Kidney capillary endothelial cell (primary cell): ENCODE results near the gene TARS1.

Source experiments
- DNase-seq: peaks from one replicate; pipeline ENCODE4 v3.0.0-alpha.2; 2018; ENCODE audit warnings: low spot score

TARS1 gene

DNA sequence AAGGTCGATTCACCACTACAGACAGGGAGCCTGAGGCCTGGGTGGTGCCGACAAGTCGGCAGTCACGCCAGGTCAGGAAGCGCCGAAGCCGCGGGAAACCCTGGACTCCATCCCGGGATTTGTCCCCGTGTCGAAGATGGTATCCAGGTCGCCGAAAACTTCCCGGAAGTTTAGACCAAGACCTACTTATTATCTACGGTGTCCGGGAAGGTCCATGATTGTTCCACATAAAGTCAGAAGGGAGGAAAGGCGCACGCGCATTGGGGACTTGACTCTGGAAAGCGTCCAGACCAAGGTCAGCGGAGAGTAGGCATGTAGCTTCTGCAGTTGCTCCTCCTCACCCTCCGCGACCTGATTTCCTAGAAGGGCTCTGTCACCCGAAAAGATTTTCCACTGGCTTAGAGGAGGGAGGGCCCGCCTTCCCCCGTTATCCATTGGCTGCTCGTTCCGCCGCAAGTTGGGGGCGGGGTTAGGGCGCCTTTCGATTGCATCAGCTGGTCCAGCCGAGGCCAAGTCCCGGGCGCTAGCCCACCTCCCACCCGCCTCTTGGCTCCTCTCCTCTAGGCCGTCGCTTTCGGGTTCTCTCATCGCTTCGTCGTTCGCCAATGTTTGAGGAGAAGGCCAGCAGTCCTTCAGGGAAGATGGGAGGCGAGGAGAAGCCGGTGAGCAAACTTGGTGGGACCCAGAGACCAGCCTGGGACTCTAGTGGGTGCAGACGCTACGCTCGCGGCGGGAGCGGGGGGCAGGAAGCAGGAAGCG, at the start of gene TARS1:
TARS1 (plus strand) TSS at position 484 of the 759 bp plus-strand sequence; CDS start at position 606, 122 bp downstream.
- peak; percentile 100 for DNase-seq

DNA sequence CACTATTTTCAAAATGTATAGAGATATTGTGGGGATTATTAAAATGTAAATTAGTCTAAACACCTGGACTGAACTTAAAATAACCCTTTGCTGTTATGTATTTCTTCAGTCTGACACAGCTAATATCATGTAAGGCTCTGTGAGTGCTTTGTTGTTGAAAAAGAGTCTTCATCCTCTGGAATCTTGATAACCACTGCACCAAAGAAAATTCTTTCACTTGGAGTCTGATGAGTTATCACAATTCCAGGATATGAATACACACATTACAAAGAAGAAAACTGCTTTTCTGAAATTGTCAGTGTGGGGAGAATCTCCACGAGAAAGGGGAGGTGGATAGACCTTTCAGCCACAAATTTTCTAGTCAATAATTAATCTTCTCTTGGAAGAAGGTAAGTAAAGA, 42.3 kb upstream of the TARS1 start:
- peak; percentile 44 for DNase-seq

DNA sequence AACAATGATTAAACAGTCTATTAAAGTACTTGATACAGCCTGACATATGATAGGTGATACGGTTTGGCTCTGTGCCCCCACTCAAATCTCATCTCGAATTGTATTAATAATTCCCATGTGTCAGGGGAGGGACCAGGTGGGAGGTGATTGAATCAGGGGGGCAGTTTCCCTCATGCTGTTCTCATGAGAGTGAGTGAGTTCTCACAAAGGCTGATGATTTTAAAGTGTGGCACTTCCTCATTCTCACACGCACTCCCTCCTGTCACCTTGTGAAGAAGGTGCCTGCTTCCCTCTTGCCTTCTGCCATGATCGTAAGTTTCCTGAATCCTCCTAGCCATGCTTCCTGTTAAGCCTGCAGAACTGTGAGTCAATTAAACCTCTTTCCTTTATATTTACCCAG, 40.1 kb upstream of the TARS1 start:
- peak; percentile 38 for DNase-seq

DNA sequence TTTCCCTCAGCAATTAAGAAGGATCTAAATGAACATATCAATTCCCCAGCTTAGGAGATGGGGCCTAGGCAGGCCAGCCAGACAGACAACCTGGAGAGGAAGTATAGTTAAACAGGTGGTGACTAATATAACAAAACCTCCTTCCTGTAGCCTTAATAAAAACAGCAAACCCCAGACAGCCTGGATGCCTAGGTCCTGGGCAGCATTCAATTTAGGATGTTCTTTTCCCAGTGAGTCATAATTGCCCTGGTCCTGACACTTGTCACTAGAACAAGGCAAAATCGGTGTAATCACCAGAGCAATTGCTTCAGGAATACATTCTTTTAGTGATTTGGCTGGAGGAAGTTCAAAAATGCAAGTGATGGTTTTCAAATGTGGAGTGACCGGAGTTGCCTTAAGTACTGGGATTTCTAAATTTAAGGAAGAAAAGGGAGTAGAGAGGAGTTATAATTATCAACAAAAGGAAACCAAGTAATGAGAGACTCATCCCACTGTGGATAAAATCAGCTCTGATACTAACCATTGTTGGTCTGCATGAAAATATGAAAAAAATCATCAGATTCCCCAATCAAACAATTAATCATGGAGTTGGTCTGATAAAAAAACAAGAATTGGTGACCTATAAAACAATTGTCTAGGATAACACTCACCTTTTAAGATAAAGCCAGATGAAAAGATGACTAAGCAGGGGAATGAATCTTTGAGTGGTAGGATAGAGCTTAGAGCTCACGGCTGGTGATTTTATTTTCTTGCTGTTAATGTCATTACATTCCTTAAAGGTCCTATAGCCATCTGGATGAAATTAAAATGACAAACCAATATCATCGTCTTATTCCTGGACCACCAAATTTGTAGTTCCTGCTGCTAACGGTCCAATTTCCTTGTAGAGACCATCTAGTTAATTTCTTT, 39.0 kb upstream of the TARS1 start:
- peak; percentile 87 for DNase-seq

DNA sequence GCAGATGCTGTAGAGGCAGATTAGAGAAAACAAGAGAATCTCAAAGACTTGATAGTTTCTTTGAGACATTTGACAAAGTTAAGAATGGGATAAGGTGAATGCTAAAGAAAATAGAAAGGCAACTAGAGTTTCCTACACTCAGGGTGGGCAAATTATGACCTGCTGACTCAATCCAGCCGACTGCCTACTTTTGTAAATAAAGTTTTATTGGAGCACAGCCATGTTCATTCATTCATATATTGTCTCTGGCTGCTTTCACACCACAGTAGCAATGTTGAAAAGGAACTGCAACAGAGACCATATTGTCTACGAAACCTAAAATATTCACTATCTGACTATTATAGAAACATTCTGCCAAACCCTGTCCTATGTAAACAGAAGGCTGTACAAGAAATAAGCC, 37.6 kb upstream of the TARS1 start:
- DNase-seq, result no peak

DNA sequence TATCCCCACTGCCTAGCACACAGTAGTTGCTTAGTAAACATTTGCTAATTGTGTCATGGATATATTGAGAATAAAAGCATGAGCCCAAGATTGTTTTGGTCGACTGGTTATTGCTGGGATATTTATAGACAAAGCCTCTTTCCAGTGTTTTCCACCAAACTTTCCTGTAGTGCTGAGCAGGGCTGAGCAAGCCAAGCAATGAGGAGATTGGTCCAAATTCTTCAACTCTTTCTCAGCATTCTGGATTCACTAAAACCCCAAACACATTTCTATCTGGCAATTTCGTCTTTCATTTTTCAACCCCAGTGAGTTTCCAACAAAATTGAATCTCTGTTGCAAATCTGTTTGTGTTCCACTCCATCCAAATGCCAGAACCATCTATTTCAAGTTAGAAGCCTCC, 31.9 kb upstream of the TARS1 start:
- no peak for DNase-seq

DNA sequence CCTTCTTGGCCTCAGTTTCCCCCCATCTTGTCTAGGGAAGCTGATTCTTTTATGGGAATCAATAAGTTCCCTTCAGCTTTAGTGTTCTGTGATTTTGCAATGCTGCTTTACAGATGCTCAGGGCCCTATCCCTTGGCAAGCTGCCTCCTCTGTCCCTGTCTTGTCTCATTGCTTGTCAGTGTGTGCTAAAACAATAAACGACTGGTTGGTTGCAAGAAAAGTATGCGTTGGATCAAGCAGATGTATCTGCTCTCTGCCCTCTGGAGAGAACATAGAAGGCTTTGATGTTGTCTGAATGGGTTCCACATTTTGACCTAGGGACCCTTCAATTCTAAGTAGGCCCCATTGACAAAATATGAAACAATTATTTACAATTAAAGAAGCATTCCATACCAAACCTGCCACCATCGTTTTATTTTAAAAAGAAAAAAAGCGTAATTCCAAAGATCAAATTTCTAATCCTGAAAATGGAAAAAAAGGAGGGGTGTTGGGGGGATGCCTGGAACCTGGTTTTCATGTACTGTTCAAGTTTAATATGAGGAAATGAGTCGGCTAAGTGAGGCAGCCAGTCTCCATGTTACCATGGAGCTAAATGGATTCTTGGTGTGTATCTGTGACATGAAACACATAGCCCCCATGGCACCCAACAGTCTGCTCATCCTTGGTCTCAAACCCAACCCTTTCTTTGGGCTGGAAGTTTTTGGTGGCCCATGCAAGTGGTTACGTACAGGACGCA, 31.2 kb upstream of the TARS1 start:
- DNase-seq, result peak; percentile 26

DNA sequence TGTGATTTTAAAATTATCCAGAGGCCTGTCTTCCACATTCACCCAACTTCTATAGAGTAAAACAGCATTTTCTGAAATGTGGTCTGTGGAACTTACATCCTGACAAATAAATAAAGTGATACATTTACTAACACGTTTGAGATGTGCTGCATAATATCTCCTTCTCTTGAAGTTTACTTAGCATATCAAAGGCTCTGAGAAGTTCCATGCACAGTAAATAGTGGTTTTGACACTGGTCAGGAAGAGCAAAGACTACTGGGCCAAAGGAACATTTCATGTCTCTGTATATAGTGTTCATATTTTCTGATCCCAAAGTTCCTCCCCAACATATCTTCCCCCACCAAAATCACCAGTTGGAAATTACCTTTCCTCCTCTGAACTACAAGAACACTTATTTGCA, 30.5 kb upstream of the TARS1 start:
- DNase-seq, result no peak

DNA sequence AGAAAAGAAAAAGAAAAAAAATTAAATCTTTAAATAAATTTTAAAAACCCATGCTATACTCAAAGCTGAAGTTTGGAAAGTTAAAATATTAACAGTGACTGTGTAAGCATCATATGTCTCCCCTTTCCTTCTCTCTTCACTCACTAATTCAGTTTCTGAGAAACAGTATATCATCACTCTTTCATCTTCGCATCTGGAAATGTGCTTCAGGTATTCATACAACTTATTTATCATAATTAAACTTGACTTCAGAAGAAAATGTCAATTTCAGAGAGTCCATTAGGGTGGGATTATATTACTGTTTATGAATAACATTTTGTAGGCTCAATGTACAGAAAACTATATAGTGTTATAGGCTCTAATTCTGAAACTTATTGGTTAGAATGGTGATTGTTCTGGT, 29.3 kb upstream of the TARS1 start:
- DNase-seq, result no peak

DNA sequence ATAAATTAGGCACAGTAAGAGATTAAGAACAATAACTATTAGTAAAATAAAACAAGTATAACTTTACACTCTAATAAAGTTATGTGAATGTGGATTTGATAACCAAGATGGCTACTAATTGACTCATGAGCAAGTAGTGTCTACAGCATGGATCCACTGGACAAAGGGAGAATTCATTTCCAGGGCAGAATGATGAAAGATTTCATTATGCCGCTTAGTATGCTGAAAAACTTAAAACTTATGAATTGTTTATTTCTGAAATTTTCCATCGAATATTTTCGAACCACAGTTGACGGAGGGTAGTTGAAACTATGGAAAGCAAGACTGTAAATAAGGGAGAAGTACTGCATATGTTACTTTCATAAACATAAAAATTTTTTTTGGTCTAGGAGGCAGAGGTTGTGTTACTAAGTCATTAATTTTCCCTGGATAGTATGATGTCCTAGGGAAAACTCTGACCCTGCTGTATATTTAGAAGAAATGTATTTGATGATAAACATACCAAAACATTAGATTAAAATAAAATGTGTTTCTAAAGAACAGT, 24.9 kb upstream of the TARS1 start:
- no peak for DNase-seq

DNA sequence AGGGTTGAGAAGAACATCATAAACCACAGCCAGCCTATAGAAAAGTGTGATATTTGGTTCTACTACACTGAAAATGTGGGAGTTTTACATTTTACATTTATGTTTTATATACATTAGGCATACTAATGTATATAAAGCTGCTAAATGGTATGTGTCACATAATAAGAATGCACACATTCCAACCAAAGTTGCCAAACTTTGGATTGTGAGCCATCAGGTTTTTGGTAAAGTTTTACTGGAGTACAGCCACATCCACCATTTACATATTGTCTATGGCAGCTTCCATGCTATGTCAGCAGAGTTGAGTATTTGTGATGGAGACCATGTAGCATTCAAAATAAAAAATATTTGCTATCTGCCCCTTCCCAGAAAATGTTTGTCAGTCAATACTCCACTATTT, 23.1 kb upstream of the TARS1 start:
- no peak for DNase-seq

DNA sequence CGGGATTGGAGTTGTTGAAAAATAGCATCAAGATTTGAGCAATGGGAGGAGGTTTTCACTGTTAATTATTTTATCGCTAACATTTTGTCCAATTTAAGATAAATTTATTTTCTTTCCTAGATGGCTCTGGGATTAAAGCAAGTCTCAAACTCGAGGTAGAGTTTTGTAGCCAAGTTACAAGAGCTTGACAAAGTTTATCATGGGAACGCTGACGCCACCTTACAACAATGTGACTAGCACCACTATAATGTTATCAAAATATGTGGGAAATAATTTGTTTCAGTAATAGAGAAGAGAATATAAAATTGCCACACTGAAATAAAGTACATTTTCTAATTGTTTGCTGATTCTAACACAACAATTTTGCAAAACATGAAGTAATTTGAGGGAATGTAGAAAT, 19.8 kb upstream of the TARS1 start:
- DNase-seq, result no peak

DNA sequence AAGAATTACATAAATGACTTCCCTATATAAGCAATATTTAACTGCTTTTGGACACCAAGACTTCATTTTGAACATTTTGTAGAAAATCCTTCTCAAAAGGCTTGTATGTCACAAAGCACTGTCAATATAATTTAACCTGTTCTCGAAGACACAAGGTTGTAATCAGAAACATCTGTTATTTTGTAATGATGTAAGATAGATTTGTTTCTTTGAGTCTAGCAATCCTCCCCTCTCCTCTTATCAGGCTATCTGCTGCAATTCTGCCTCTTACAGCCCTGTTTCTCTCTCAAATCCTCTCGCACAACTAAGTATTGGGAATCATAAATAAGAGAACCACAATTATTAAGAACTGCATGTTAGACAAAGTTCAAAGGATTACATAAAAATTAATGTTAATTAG, 18.6 kb upstream of the TARS1 start:
- no peak for DNase-seq

DNA sequence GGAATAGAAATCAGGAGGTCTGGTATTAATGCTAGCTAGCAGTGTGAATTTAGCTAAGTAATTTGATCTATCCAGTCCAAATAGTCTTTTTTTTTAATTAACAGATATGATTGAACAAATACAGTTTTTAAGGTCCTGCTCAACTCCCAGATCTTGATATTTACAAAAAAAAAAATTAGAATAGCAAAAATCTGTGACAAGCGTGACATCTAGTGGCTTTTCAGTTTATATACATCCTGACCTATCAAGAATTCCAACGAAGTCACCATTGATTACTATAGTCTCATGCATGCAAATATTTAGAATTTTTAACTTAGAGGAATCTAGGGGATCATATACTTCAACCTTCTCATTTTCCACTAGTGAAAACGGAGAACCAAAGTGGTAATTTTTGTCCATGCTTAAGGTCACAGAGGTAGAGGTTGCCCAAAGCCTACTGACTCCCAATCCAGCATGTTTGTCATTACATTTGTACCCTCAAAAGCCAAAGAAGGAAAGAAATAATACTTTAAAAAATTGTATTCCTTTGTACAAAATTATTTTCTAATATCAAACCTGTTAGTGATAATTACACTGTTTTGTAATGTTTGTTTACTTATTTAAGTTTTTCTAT, 17.6 kb upstream of the TARS1 start:
- DNase-seq, result peak; percentile 45

DNA sequence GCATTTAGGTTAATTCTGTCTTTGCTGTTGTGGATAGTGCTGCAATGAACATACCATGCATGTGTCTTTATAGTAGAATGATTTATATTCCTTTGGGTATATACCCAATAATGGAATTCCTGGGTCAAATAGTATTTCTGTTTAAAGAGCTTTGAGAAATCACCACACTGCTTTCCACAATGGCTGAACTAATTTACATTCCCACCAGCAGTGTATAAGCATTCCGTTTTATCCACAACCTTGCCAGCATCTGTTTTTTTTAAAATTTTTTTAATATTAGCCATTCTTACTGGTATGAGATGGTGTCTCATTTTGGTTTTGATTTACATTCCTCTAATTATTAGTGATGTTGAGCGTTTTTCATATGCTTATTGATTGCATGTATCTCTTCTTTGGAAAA, 15.5 kb upstream of the TARS1 start:
- no peak for DNase-seq

DNA sequence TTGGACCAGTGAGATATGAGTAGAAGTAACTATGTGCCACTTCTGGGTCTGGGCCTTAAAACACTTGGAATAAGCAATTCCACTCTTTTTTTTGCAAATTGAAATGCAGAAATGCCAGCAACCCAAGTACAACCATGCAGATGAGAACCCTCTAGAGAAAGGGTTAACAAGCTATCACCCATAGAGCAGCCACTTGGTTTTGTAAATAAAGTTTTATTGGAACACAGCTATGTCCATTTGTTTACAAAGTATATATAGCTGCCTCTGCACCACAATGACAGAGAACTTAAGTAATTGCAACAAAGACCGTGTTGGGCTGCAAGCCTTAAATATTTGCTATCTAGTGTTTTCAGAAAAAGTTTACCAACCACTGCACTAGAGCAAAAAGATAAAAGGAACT, 9.8 kb upstream of the TARS1 start:
- no peak for DNase-seq

DNA sequence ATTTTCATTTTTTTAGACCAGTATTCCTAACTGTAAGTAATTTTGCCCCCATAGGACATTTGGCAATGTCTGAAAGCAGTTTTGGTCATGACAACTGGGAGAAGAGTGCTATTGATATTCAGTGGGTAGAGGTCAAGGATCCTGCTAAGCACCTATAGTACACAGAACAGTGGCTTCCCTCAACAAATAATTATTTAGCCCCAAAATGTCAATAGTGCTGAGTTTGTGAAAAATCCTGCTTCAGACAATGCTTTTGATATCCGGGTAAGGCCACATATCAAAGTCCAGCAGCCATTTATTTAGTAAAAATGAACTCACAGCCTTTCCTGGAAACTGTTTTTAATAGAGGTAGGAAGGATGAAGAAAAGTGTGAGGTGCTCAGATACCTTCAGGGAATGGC, 8.1 kb upstream of the TARS1 start:
- no peak for DNase-seq

DNA sequence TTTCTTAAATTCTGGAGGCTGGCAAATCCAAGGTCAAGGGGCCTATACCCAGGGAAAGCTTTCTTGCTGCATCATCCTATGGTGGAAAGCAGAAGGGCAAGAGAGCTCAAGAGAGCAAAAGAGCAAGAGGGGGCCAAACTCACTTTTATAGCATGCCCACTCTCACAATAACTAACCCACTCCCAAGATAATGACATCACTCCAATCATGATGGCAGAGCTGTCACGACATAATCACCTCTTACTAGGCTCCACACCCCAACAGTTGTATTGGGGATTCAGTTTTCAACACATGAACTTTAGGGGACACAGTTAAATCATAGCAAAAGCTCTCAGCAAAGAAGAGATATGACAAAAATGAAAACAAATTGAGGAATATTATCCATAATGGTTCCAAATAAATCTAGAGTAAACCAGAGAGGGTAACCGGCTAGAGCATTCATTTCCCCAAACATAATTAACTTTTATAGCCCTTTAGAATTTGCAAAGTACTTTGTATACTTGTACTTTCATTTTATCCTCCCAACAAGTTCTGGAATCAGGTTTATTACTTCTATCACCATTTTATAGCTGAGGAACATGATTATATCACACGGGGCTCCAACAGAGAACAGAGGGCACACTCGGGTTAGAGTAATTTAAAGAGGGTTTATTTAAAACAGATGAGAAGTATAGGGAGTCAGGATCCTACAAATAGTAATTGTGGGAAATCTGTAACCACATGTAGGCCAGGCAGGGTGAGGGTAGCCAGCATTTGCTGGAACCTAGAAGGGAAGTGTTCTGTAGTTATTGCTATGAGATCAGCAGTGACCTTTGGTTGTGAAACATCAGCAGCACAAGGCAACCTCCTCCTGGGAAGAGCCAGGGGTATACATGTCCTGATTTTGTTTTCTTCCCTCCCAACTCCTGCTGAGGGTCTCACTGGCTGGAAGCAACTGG, 7.2 kb upstream of the TARS1 start:
- no peak for DNase-seq

DNA sequence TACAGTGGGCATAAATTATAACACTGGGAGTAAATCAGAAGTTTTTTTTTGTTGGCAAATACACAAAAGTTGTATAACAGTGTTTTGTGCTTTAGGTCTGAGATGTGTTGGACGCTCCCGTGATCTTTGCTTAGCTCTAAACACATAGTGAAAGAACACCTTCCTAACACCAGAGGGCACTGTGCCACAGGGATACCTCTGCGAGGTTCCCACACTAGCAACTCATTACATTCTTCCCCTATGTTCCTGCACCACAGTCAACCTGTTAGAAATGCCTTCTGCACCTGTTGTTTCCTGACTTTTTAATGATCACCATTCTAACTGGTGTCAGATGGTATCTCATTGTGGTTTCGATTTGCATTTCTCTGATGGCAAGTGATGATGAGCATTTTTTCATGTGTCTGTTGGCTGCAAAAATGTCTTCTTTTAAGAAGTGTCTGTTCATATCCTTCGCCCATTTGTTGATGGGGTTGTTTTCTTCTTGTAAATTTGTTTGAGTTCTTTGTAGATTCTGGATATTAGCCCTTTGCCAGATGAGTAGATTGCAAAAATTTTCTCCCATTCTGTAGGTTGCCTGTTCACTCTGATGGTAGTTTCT, 4.8 kb upstream of the TARS1 start:
- peak; percentile 66 for DNase-seq

DNA sequence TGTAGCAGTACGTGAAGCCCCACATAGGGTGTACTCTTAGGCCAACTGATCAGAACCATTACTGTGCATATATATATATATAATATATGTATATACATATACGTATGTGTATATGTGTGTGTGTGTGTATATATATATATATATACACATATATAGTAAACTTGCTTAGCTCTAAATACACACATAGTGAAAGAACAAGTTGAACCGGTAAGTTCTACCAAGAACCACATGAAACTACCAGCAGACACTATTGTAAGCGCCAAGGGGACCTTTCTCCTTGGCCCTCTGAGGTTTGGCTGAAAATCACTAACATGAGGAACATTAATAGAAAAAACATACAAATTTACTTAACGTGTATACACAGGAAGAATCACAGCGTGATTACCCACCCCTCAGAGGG, 1.8 kb upstream of the TARS1 start:
- DNase-seq, result no peak
